Kidney tubule cell (primary cell): ENCODE results near the gene PAQR7.
"Not testable (repeated sequence)": the region's sequence is repeated elsewhere in the genome, so short reads cannot be mapped to it uniquely, and the experiment has no call there.

Experiments used
- DNase-seq: peaks from one replicate; pipeline ENCODE4 v3.0.0-alpha.2; 2018; ENCODE audit warnings: low spot score

Gene PAQR7

GRCh38 chr1:25845664-25846063 lies 29.8 kb downstream of the PAQR7 start:
- no peak for DNase-seq

DNA sequence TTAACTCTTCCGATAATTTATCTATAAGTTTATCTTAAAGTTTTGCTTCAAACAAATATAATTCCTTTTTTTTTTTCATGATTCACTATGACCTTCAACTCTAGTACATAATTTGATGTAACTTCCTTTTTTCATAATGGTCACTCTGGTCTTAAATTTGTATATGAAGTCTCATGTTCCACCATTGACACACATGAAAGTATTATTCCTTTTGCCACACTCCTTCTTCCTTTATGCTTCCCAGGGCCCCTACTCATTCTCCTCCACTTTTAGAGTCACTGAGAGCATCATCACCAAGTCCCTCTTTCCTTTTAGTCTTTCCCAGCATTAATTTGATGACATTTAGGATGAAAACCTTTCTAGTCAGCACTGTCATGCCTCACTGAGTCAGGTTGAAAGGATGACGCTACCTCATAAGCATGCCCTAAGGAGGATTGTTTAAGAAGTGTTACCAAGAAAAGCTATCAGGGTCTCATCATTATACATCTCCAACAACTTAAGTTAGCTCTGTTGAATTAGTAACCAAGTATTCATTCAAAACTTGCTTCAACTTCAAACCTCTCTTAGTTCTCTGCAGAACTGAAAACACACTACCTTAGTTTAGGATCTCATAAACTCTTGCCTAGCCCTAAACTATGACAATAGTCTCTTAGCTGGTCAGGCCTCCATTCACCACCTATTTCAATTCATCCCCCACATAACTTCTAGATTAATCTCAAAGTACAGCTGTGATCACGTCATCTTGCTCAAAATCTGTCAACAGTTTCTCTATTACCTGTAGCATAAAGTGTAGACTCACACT lies 30.8 kb downstream of the PAQR7 start:
- DNase-seq = peak; percentile 73

- DNase-seq = no peak
Measured at GRCh38 chr1:25843483-25843882, 32.0 kb downstream of the PAQR7 start.

DNA sequence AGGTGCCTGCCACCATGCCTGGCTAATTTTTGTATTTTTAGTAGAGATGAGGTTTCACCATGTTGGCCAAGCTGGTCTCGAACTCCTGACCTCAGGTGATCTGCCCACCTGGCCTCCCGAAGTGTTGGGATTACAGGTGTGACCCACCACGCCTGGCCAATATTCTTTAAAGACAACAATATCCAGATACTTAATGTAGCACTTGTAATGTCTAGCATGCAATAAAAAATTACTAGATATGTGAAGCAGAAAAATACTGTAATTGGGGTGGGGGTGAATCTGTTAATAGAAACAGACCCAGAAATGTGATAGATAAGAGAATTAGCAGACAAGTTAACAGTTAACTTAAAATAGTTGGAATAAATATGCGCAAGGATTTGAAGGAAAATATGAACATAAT lies 35.7 kb downstream of the PAQR7 start:
- DNase-seq = not testable (repeated sequence)

GRCh38 chr1:25837262-25837875 lies 38.1 kb downstream of the PAQR7 start:
- DNase-seq = peak; percentile 47

DNA sequence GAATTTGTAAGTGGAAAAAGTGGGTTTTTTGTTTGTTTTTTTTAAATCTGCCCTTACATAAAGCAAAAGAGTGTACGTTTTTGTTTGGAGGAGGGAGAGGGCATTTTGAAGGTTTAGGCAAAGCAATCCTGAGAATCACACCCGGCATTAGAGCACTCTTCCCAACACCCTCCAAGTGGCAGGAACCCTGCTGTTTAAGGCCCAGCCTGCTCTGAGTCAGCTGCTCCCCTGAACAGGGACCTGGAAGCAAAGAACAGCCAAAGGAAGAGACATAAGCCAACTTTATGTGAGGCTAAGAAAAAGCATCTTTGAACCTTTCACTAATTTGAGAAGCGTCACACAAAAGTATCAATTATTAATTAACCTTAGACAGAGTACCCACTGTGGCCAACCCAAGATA lies 38.8 kb downstream of the PAQR7 start:
- DNase-seq = no peak

DNA sequence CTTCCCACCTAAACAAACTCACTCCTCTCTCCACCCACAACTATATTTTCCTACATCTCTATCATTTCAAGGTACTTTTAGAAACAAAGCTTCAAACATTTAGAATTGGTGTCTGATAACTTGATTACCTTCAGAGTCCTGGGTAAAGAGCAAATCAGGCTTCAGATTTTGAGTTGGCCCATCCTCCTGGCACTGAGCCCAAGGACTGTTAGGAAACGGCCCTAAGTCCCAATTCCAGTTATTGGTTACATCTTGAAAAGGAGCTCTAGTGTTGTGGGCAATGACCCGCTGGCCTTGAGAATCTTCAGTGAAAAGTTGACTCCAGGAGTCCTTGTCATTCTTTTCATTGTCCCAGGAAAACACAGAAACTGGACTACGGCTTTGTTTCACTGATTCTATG lies 40.6 kb downstream of the PAQR7 start:
- DNase-seq = no peak

DNA sequence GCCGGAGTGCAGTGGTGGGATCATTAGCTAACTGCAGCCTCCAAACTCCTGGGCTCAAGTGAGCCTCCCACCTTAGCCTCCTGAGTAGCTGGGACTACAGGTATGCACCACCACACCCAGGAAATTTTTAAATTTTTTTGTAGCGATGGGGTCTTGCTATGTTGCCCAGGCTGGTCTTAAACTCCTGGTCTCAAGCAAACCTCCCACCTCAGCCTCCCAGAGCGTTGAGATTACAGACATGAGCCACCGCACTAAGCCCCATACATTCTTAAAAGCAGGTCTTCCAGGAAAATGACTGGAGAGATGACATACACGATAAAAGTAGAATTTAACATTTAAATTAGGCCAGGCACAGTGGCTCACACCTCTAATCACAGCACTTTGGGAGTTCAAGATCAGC lies 42.4 kb downstream of the PAQR7 start:
- no peak for DNase-seq

DNA sequence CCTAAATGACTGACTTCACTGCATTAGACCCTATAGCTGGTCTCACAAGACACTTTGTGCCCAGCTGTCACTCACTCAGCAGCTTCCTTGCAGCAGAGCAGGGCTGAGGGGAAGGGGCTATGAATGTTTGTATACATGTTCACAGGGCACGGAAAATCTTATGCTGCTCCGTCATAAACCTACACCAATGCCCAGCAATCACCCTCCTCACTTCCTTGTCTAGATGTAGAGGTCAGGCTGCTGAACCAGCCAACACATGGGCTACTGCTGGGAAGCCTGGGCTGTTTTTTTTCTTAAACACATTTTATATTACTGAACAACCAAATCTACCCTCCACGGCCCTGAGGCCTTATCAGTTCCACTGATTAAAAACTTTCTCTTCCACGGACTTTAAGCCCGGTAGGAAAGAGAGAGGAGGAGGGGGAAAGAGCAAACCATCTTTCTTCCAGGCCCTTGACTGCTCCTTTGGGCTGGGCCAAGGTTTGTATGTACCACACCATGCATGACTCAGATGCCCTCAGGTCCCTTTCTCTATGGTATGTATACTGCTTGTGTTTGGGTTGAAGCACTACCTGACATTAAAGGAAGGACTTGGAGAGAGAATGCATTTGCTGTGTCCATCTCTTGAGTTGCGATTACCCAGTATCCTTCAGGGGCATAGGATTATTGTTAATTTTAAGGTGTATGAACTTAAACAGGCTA lies 43.0 kb downstream of the PAQR7 start:
- no peak for DNase-seq

DNA sequence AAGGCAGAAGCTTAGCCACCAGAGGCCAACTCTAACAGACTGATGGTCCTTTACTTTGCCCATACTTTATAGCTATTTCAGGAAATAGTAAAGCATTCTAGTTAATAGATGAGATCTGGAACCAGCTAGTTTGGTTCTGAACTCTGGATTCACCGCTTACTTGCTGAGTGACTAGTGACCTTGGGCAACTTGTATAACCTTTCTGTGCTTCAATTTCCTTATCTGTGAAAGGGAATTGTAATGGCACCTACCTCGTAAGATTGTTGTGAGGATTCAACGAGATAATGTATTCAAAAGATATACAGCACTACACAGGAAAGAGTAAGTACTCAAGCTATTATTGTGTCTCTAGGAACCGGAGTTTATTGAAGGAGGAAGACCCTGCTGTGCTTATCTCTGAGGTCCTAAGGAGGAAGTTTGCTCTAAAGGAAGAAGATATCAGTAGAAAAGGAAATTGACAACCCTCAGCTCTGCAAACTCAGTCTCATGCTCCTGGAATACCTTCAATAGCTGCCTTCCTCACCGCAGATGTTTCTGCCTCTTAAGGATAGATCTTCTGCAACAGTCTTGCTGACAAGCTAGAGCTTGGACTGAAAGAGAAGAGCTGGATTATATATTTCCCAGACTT lies 43.8 kb downstream of the PAQR7 start:
- DNase-seq = no peak

DNA sequence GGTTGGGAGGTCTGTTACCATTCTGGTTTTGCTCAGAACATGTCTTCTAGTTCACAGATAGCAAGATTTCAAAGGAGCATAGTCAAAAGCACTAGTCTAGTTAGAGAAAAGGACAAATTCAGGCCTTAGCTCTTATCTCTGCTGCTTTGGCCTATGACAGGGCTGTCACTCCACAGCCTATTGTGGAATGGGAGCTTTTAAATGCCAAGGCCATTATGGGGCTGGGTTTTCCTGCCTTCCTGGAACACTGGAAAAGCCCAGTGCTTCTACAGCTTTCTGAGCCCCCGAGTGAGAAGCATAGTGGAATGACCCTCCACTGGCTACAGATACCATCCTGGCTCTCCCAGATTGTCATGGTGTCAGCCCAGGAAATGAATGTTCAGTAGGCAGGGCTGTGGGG lies 46.5 kb downstream of the PAQR7 start:
- DNase-seq = no peak

DNA sequence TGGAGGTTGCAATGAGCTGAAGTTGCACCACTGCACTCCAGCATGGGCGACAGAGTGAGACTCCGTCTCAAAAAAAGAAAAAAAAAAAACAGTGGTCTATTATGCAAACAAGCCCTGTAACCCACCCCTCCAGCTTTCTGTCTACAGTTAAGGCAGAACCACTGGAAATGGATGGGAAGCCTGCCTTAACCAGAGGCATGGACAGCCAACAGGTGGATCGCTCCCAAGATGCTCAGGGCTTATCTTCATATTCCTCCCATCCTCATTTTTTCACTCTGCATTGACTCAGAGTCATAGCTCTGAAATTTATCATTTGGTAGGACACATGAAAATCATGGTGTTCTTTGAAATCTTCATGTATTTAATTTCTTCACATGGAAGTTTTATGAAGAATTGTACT lies 47.0 kb downstream of the PAQR7 start:
- DNase-seq = no peak

DNA sequence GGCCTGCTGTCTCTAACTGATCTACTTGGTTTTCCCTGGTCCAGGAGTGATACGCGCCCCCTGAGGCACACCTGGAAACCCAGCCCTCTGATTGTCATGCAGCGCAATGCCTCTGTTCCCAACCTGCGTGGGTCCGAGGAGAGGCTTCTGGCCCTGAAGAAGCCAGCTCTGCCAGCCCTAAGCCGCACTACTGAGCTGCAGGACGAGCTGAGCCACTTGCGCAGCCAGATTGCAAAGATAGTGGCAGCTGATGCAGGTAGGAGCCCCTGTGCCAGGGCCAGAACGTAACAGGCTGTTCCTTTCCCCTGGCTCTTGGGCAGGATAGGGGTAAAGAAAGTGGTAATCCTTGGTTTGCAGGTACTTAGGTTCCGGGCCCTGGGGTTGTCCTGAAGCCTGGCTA lies 48.9 kb downstream of the PAQR7 start:
- no peak for DNase-seq

- DNase-seq = no peak
Measured at GRCh38 chr1:25825605-25826004, 49.9 kb downstream of the PAQR7 start.

- peak; percentile 66 for DNase-seq
Measured at GRCh38 chr1:25821630-25822091, 53.8 kb downstream of the PAQR7 start.

- no peak for DNase-seq
Measured at GRCh38 chr1:25821112-25821476, 54.4 kb downstream of the PAQR7 start.

DNA sequence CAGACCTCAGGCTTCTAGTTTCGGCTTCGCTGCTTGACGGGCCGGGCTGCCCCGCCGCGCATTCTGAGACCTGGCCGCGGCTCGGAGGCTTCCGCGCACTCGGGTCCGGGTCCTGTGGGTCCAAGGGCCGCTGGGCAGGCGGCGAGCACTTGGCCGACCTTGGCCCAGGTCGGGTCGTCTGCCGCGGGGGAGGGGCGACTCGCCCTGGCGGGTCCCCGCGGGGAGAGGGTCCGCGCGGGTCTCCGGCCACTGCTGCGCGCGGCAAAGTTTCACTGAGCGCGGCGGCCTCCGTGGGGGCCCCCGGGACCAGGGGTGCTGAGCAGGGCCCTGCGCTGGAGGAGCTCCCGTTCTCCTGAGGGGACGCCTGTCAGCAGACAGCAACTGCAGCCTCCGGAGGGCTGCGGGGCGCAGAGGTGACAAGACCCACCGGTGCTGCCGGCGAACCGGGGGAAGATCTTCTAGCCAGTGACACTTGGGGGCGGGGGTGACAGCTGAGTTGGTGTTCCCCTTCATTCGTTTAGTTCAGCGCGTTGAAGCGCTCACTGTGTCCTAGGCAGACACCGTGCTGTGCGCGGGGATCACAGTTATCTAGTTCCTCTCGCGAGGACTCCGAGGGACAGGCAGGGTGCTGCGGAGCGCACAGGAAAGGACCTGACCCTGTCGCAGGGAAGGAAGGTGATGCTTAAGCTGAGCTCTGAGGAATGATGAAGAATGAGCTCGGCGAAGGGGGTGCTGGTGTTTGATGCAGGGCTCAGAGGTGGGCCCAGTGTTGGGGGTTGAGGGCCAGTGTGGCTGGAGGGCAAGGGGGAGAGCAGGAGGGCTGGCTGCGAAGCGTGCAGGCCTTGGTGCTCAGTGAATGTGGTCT lies 55.0 kb downstream of the PAQR7 start:
- DNase-seq = peak; percentile 77

DNA sequence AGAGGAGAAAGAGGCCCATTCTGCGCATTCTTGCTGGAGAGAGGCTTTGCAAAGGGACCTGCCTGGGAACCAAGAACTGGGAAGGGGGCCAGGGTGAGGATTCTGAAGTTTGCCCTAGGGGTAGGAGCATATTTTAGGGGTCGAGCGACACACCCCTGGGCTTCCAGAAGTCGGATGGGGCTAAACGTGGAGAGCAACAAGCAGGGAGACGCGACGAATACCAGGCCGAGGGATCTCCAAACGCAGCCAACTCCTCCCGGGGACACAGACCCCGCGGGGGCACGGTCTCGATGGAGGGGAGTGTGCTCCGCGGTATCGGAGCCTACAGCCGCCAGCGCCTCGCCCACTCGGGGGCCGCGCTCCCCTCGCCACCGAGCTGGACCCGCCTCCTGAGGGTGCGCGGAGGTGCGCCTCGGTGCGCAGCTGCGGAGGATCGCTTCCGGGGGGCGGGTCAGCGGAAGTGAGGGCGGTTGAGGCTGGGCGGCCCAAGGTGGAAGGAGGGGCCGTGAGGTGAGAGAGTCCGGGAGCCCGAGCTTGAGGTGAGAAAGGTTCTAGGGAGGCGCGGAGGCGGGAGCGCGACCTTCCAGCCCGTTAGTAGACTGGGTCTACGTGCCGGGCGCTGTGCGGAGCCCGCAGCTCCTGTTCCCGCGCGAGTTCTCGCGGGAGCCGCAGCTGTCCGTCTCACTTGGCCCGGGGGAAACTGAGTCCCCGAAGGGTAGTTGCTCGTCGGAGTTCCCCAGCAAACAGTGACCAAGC lies 55.8 kb downstream of the PAQR7 start, which contains the start of gene MTFR1L:
TSS of gene MTFR1L (plus strand) at position 464 of the 756 bp plus-strand sequence. CDS start 3,151 bp downstream, outside the sequence.
- peak; percentile 93 for DNase-seq

DNA sequence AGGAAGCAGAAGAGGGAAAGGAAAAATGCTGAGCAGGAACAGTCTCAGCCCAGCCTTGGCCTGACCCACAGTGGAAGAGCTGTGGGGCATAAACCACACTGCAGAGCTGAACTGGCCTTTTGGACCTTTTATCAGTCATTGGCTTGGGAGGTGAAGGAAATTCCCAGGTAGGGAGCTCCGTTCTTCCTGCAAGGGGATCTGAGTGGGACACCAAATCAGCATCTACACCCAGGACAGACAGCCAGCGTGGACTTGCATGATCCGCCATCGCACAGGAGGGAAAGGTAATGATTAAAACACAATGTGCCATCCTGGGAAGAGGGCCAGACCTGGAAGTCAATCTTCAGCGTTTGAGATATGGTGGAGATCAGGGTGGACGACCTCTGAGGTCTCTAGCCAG lies 56.9 kb downstream of the PAQR7 start:
- peak; percentile 6 for DNase-seq

DNA sequence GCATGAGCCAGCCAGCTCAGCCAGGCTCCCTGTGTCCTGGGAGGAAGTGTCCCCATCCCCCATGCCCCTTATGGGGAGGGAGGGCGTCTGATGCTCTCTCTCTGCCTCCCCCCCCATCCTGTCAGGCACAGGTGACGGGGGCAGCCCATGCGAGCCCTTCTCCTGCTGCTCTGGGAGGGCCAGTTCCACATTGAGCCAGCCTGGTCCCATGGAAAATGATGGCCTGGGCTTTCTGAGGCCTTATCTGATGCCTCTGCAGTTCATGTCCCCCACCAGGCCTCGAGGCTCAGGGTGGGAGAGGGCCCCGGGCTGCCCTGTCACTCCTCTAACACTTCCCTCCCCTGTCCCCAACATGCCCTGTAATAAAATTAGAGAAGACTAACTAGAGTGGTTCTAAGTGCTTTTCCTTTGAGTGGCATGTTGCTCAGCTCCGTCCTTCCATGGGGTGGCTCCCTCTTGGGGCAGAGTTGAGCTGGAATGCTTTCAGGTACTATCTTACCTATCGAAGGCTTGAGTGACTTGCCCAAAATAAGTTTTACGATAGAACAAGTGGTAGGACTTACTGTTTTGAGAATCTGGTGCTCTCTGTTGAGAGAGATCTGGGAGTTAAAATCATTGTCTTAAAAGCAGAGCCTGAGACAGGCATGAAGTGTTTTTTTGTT lies 57.5 kb downstream of the PAQR7 start:
- DNase-seq = peak; percentile 24
